K562 (cell line): ENCODE results near the gene PREP. TPM values are rescaled to one million over a fixed set of nuclear protein-coding genes. Genes with fewer than 3 reads are reported as not detected.

Experiments used
- ATAC-seq: fragments of 200-7000 bp; cut with Tn5 transposase; 3 replicates; pipeline ENCODE4 v1.9.1; 2020; ENCODE audit warnings: moderate library complexity
- BruUV-seq: library from RNA; stranded (reverse); fragments of 400-500 nt; replicated peaks from 2 replicates; lab custom pipeline; 2021; lab: Mats Ljungman, UMichigan
- CTCF ChIA-PET: fragments of 300-600 bp; formaldehyde crosslinking; extraction: SDS; loops from one replicate; lab custom pipeline; 2021; ENCODE audit warnings: low intra/inter-chr PET ratio; lab: Yijun Ruan, JAX
- POLR2A ChIA-PET: fragments of 300-600, 350-650 bp; sonication (Branson Sonifier 250); formaldehyde crosslinking; extraction: SDS; loops from one replicate; lab custom pipeline; 2021; ENCODE audit warnings: antibody characterized with exemption, inconsistent platforms; lab: Yijun Ruan, JAX
- DNase-seq, 4 experiments: peaks; one replicate each; pipeline versions ENCODE4 v3.0.0 to v3.0.0-alpha.2; 2011 to 2018; ENCODE audit warnings: low spot score in 3 of 4, mixed read lengths in 3 of 4; ENCODE audit errors: extremely low read depth in 1 of 4
- FAIRE-seq: peaks from 2 replicates; lab custom pipeline; 2011; peaks lifted over from hg19 to GRCh38; lab: Jason Lieb, UNC
- H2AFZ ChIP-seq: 2 replicates; pipeline ENCODE4 v1.6.0; 2011; ENCODE audit warnings: low read depth, low read length, control low read depth, inconsistent platforms
- H3K27ac ChIP-seq: fragments of 200-600 bp; 3 replicates; pipeline ENCODE4 v1.8.0; 2011; ENCODE audit warnings: low read depth, mild to moderate bottlenecking, control low read depth, inconsistent platforms, low read length, moderate library complexity, mixed read lengths; ENCODE audit errors: extremely low read depth
- H3K27me3 ChIP-seq, 2 experiments: fragments of 300-600 bp in 1 of 2; 2 replicates in 1 of 2; 3 replicates in 1 of 2; pipeline versions ENCODE4 v1.6.0 to v1.8.0; 2011; ENCODE audit warnings: inconsistent platforms in 2 of 2, low read length in 2 of 2, mild to moderate bottlenecking in 1 of 2, mixed read lengths in 1 of 2, moderate library complexity in 1 of 2; ENCODE audit not compliant: control insufficient read depth in 2 of 2, insufficient read depth in 2 of 2
- H3K36me3 ChIP-seq: fragments of 300-600 bp; 3 replicates; pipeline ENCODE4 v1.8.0; 2011; ENCODE audit warnings: mild to moderate bottlenecking, low read length, inconsistent platforms; ENCODE audit not compliant: control insufficient read depth, insufficient read depth
- H3K4me1 ChIP-seq, 2 experiments: fragments of 200-600 bp in 1 of 2; replicated peaks in 1 of 2; 2 replicates in 1 of 2; 3 replicates in 1 of 2; pipeline versions ENCODE4 v1.5.1 to v1.8.0; 2011; ENCODE audit warnings: inconsistent platforms in 2 of 2, low read length in 2 of 2, mild to moderate bottlenecking in 1 of 2, mixed read lengths in 1 of 2, moderate library complexity in 1 of 2; ENCODE audit not compliant: control insufficient read depth in 2 of 2, insufficient read depth in 2 of 2
- H3K4me2 ChIP-seq: 2 replicates; pipeline ENCODE4 v1.6.1; 2011; ENCODE audit warnings: low read length, control low read depth, inconsistent platforms, mixed read lengths; ENCODE audit not compliant: insufficient read depth
- H3K4me3 ChIP-seq: fragments of 200-600 bp; sonication (generic), shearing (Covaris generic); 2 replicates; pipeline ENCODE4 v1.5.1; 2016; ENCODE audit warnings: control low read depth, inconsistent platforms
- H3K79me2 ChIP-seq: fragments of 200-600 bp; 3 replicates; pipeline ENCODE4 v1.8.0; 2011; ENCODE audit warnings: low read length, inconsistent platforms; ENCODE audit not compliant: control insufficient read depth, insufficient read depth
- H3K9ac ChIP-seq, 2 experiments: 2 replicates each; pipeline versions ENCODE4 v1.6.0 to v1.6.1; 2011; ENCODE audit warnings: low read depth in 2 of 2, low read length in 2 of 2, control low read depth in 1 of 2, inconsistent platforms in 1 of 2, mild to moderate bottlenecking in 1 of 2, mixed read lengths in 1 of 2; ENCODE audit not compliant: insufficient read depth in 1 of 2
- H3K9me1 ChIP-seq: one replicate; pipeline ENCODE4 v1.6.0; 2011; ENCODE audit warnings: inconsistent platforms, mild to moderate bottlenecking, low read length, moderate library complexity; ENCODE audit not compliant: control insufficient read depth, insufficient read depth
- H3K9me3 ChIP-seq: replicated peaks from 2 replicates; pipeline ENCODE4 v1.5.1; 2011; ENCODE audit warnings: low read depth, low read length, inconsistent platforms; ENCODE audit not compliant: control insufficient read depth, insufficient read depth
- H4K20me1 ChIP-seq: replicated peaks from 2 replicates; pipeline ENCODE4 v1.6.1; 2011; ENCODE audit warnings: low read length, inconsistent platforms, mixed read lengths; ENCODE audit not compliant: control insufficient read depth, insufficient read depth
- CAMTA2 ChIP-seq: fragments of 250-450 bp; sonication (Bioruptor Pico); conservative IDR thresholded peaks from 2 replicates; pipeline ENCODE4 v1.5.1; 2022
- CHD2 ChIP-seq: IDR thresholded peaks from 2 replicates; pipeline ENCODE4 v1.6.1; 2011; ENCODE audit warnings: low read depth, low read length
- FOXA1 ChIP-seq: fragments of 450-650 bp; IDR thresholded peaks from 2 replicates; pipeline ENCODE4 v1.6.1; 2016; ENCODE audit warnings: mild to moderate bottlenecking, borderline replicate concordance
- PHF20 ChIP-seq: fragments of 450-650 bp; IDR thresholded peaks from 2 replicates; pipeline ENCODE4 v1.6.1; 2018; ENCODE audit not compliant: partially characterized antibody
- POLR2A ChIP-seq: fragments of 450-650 bp; conservative IDR thresholded peaks from 2 replicates; pipeline ENCODE4 v1.6.1; 2016
- RFX5 ChIP-seq: IDR thresholded peaks from 2 replicates; pipeline ENCODE4 v1.6.1; 2011; ENCODE audit warnings: low read depth, mild to moderate bottlenecking, improper control_type of control experiment, low read length
- TRIM24 ChIP-seq, 2 experiments: fragments of 450-650 bp; IDR thresholded peaks; 2 replicates each; pipeline ENCODE4 v1.6.1; 2016
- ZBED1 ChIP-seq: IDR thresholded peaks from 2 replicates; pipeline ENCODE4 v1.6.1; 2014
- ZNF77 ChIP-seq: fragments of 250-450 bp; sonication (Bioruptor Pico); IDR thresholded peaks from 2 replicates; pipeline ENCODE4 v1.5.0; 2020
- WGBS: fragments of 100-300 bp; shearing (Covaris generic); methylation state at CpG from one replicate; pipeline ENCODE4 v1.1.6; 2016; ENCODE audit warnings: low coverage, mixed read lengths; ENCODE audit not compliant: insufficient coverage; ENCODE audit errors: missing lambda C conversion rate; 5-methylcytosine and 5-hydroxymethylcytosine counted together
- in situ Hi-C: fragments of 300-500 bp; cut with MboI; formaldehyde crosslinking; loops from 4 replicates; pipeline ENCODE4 v1.15.0; 2018; ENCODE audit warnings: inconsistent platforms, mixed read lengths
- intact Hi-C: fragments of 100-400 bp; cut with micrococcal nuclease; formaldehyde crosslinking; loops from 2 replicates; pipeline ENCODE4 v1.14.2; 2022
- polyA plus RNA-seq, 8 experiments: library from polyadenylated mRNA; depleted of rRNA in 4 of 8; stranded (reverse) in 5 of 8; unstranded in 3 of 8; fragments of >200 nt; fragmentation: Nextera tagmentation in 2 of 8; fragmentation: Illumina TruSeq in 1 of 8; extraction: Ambion mirVana in 2 of 8; extraction: Trizol in 1 of 8; gene quantifications; 2 replicates each; pipeline versions ENCODE4 v1.2.1 to v1.2.3, GENCODE V29; 2011 to 2014; ENCODE audit warnings: inconsistent platforms in 1 of 8, missing spikeins in 1 of 8
- total RNA-seq, 7 experiments: library from RNA; depleted of rRNA in 6 of 7; stranded (reverse); fragments of >200 nt in 6 of 7; fragmentation: Illumina TruSeq in 2 of 7; extraction: Trizol in 2 of 7; gene quantifications; 2 replicates each; pipeline versions ENCODE4 v1.2.1 to v1.2.3, GENCODE V29; 2011 to 2021; ENCODE audit warnings: low replicate concordance in 1 of 7
- TF ChIP-seq, protein P1 (sequence below): IDR thresholded peaks from 2 replicates; pipeline ENCODE4 v1.6.1; 2011; ENCODE audit not compliant: insufficient read length; ENCODE audit errors: extremely low read depth
- TF ChIP-seq, protein P2 (sequence below): fragments of 250-450 bp; sonication (Bioruptor Pico); IDR thresholded peaks from 2 replicates; pipeline ENCODE4 v1.8.0; 2022; ENCODE audit warnings: moderate library complexity, mild to moderate bottlenecking, inconsistent platforms
- TF ChIP-seq, protein P3 (sequence below), 2 experiments: fragments of 200-800 bp in 1 of 2; sonication (Bioruptor generic) in 1 of 2; sonication (generic) in 1 of 2; formaldehyde crosslinking in 1 of 2; IDR thresholded peaks in 1 of 2; conservative IDR thresholded peaks in 1 of 2; 2 replicates each; pipeline versions ENCODE4 v1.5.0 to v1.6.1; 2016 to 2020; ENCODE audit warnings: missing compliant biosample characterization in 1 of 2, missing genetic modification characterization in 1 of 2, missing genetic modification reagents in 1 of 2
- TF ChIP-seq, protein P4 (sequence below), 2 experiments: fragments of 450-650 bp; conservative IDR thresholded peaks; 2 replicates each; pipeline ENCODE4 v1.6.1; 2017; ENCODE audit warnings: mild to moderate bottlenecking in 2 of 2, moderate library complexity in 2 of 2
- TF ChIP-seq, protein P5 (sequence below): fragments of 450-650 bp; IDR thresholded peaks from 2 replicates; pipeline ENCODE4 v1.6.1; 2018; ENCODE audit warnings: mild to moderate bottlenecking, low read depth; ENCODE audit not compliant: partially characterized antibody
- TF ChIP-seq, protein P6 (sequence below): fragments of 250-450 bp; sonication (Bioruptor Pico); IDR thresholded peaks from 2 replicates; pipeline ENCODE4 v1.8.0; 2022; ENCODE audit warnings: moderate library complexity, mild to moderate bottlenecking, inconsistent platforms
- TF ChIP-seq, protein P7 (sequence below): sonication (generic); formaldehyde crosslinking; IDR thresholded peaks from 2 replicates; pipeline ENCODE4 v1.8.0; 2022; ENCODE audit warnings: mild to moderate bottlenecking, missing genetic modification reagents

The PREP gene
- total and polyA plus RNA-seq, 9 of the 15 experiments (the other 6 are each of a cell fraction or from before 2014, with no cell fraction given), result 14.1 to 60.8 (median 28.3) TPM

DNA sequence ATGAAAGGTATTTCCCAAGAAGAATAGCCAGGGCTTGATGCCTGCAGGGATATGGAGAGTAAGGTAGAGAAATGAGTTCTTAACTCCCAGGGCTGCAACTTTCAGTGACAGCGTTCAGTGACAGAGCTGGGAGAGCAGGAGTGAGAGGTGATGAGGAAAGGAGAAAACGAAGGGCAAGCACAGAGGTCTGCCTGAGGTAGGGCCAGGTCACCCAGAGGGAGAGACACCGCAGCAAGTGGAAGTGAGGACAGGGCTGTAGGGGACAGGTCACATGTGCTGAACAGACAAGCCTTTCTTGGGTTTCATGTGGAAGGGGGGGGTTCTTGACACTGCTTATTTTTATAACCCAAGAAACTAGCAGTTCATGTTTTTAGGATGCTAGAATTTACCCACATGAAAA is 72.5 kb downstream of the PREP start:
- Histone ChIP-seq H3K4me1 (no peaks in the 10 kb centered on the region), H3K9ac (no peak overlapping the region), H2AFZ (no peak overlapping the region), H3K4me2 (no peak overlapping the region), H4K20me1 (peaks cover 2% of the 10 kb centered on the region; the same call in 1 of the 2 replicates), H3K27ac (no peak overlapping the region), H3K79me2 (no peaks in the 10 kb centered on the region), H3K9me3 (no peaks in the 10 kb centered on the region), H3K4me3 (no peak overlapping the region), H3K9me1 (no peaks in the 10 kb centered on the region), H3K36me3 (peaks cover 84% of the 10 kb centered on the region), H3K27me3 (no peaks in the 10 kb centered on the region)
- FAIRE-seq (no peak), DNase-seq (no peak), ATAC-seq (no peak)
- WGBS, result 88% methylated on average over 2 of the region's 3 CpGs
- ChIA-PET CTCF (no interaction called here), POLR2A (no interaction called here)
- intact Hi-C loops (no loop called here), in situ Hi-C loops (no loop called here)
- BruUV-seq, result no TSS peak
- TF ChIP-seq TRIM24 (IDR thresholded peaks at IDR 0.05), result no peak
- TF ChIP-seq, protein P1, sequence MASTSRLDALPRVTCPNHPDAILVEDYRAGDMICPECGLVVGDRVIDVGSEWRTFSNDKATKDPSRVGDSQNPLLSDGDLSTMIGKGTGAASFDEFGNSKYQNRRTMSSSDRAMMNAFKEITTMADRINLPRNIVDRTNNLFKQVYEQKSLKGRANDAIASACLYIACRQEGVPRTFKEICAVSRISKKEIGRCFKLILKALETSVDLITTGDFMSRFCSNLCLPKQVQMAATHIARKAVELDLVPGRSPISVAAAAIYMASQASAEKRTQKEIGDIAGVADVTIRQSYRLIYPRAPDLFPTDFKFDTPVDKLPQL, result no peak
- TF ChIP-seq CAMTA2 (CRISPR knock-in tag), result no peak
- TF ChIP-seq RFX5, result no peak
- TF ChIP-seq ZBED1, result no peak
- TF ChIP-seq POLR2A, result no peak
- no peak for TF ChIP-seq PHF20
- TF ChIP-seq, protein P2, sequence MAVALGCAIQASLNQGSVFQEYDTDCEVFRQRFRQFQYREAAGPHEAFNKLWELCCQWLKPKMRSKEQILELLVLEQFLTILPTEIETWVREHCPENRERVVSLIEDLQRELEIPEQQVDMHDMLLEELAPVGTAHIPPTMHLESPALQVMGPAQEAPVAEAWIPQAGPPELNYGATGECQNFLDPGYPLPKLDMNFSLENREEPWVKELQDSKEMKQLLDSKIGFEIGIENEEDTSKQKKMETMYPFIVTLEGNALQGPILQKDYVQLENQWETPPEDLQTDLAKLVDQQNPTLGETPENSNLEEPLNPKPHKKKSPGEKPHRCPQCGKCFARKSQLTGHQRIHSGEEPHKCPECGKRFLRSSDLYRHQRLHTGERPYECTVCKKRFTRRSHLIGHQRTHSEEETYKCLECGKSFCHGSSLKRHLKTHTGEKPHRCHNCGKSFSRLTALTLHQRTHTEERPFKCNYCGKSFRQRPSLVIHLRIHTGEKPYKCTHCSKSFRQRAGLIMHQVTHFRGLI (CRISPR knock-in tag), result no peak
- no peak for TF ChIP-seq CHD2
- TF ChIP-seq, protein P3, sequence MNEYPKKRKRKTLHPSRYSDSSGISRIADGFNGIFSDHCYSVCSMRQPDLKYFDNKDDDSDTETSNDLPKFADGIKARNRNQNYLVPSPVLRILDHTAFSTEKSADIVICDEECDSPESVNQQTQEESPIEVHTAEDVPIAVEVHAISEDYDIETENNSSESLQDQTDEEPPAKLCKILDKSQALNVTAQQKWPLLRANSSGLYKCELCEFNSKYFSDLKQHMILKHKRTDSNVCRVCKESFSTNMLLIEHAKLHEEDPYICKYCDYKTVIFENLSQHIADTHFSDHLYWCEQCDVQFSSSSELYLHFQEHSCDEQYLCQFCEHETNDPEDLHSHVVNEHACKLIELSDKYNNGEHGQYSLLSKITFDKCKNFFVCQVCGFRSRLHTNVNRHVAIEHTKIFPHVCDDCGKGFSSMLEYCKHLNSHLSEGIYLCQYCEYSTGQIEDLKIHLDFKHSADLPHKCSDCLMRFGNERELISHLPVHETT (CRISPR knock-in tag; conservative IDR thresholded peaks at IDR 0.05 in 1 of 2, IDR thresholded peaks at IDR 0.05 in 1 of 2), result no peak
- TF ChIP-seq ZNF77 (CRISPR knock-in tag), result no peak
- TF ChIP-seq, protein P4, sequence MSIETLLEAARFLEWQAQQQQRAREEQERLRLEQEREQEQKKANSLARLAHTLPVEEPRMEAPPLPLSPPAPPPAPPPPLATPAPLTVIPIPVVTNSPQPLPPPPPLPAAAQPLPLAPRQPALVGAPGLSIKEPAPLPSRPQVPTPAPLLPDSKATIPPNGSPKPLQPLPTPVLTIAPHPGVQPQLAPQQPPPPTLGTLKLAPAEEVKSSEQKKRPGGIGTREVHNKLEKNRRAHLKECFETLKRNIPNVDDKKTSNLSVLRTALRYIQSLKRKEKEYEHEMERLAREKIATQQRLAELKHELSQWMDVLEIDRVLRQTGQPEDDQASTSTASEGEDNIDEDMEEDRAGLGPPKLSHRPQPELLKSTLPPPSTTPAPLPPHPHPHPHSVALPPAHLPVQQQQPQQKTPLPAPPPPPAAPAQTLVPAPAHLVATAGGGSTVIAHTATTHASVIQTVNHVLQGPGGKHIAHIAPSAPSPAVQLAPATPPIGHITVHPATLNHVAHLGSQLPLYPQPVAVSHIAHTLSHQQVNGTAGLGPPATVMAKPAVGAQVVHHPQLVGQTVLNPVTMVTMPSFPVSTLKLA (conservative IDR thresholded peaks at IDR 0.05), result no peak
- no peak for TF ChIP-seq FOXA1
- TF ChIP-seq, protein P5, sequence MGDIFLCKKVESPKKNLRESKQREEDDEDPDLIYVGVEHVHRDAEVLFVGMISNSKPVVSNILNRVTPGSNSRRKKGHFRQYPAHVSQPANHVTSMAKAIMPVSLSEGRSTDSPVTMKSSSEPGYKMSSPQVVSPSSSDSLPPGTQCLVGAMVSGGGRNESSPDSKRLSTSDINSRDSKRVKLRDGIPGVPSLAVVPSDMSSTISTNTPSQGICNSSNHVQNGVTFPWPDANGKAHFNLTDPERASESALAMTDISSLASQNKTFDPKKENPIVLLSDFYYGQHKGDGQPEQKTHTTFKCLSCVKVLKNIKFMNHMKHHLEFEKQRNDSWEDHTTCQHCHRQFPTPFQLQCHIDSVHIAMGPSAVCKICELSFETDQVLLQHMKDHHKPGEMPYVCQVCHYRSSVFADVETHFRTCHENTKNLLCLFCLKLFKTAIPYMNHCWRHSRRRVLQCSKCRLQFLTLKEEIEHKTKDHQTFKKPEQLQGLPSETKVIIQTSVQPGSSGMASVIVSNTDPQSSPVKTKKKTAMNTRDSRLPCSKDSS, result no peak
- TF ChIP-seq, protein P6, sequence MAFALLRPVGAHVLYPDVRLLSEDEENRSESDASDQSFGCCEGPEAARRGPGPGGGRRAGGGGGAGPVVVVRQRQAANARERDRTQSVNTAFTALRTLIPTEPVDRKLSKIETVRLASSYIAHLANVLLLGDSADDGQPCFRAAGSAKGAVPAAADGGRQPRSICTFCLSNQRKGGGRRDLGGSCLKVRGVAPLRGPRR, result no peak
- TF ChIP-seq, protein P7, sequence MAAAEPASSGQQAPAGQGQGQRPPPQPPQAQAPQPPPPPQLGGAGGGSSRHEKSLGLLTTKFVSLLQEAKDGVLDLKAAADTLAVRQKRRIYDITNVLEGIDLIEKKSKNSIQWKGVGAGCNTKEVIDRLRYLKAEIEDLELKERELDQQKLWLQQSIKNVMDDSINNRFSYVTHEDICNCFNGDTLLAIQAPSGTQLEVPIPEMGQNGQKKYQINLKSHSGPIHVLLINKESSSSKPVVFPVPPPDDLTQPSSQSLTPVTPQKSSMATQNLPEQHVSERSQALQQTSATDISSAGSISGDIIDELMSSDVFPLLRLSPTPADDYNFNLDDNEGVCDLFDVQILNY (CRISPR knock-in tag), result no peak
